Panc1 (cell line): ENCODE data around the gene CPA5. TPM values are rescaled to one million over a fixed set of nuclear protein-coding genes. Genes with fewer than 3 reads are reported as not detected.

Experiments used
- ATAC-seq: fragments of 200-7000 bp; cut with Tn5 transposase; 2 replicates; pipeline ENCODE4 v1.9.1; 2020; ENCODE audit warnings: mild to moderate bottlenecking, moderate library complexity
- BruUV-seq: library from RNA; stranded (reverse); fragments of 400-500 nt; replicated peaks from 2 replicates; lab custom pipeline; 2021; lab: Mats Ljungman, UMichigan
- CTCF ChIA-PET: fragments of 300-600 bp; sonication (Branson Sonifier 250); formaldehyde crosslinking; loops from one replicate; lab custom pipeline; 2022; ENCODE audit warnings: antibody characterized with exemption; lab: Charles Lee
- POLR2A ChIA-PET: fragments of 300-600 bp; sonication (Branson Sonifier 250); formaldehyde crosslinking; loops from one replicate; lab custom pipeline; 2022; ENCODE audit warnings: antibody characterized with exemption; lab: Charles Lee
- DNase-seq: peaks from one replicate; pipeline ENCODE4 v3.0.0-alpha.2; 2010; ENCODE audit warnings: low read depth, low spot score
- H3K27ac ChIP-seq: 2 replicates; pipeline ENCODE4 v1.5.1; 2011; ENCODE audit warnings: mild to moderate bottlenecking, low read length, inconsistent platforms
- H3K27me3 ChIP-seq: fragments of 200-500 bp; sonication (Bioruptor generic); 2 replicates; pipeline ENCODE4 v1.6.0; 2014; ENCODE audit warnings: low read length, inconsistent platforms; ENCODE audit not compliant: control insufficient read depth, insufficient read depth
- H3K36me3 ChIP-seq: fragments of 200-500 bp; sonication (Bioruptor generic); 2 replicates; pipeline ENCODE4 v1.5.1; 2014; ENCODE audit warnings: inconsistent platforms, mild to moderate bottlenecking, low read length, moderate library complexity; ENCODE audit not compliant: control insufficient read depth, insufficient read depth
- H3K4me1 ChIP-seq: 2 replicates; pipeline ENCODE4 v1.5.1; 2011; ENCODE audit warnings: inconsistent platforms, mild to moderate bottlenecking, low read length, moderate library complexity; ENCODE audit not compliant: control insufficient read depth, insufficient read depth
- H3K4me3 ChIP-seq, 2 experiments: 2 replicates each; pipeline ENCODE4 v1.5.1; 2011 to 2012; ENCODE audit warnings: low read depth in 2 of 2, low read length in 2 of 2, mild to moderate bottlenecking in 2 of 2, inconsistent platforms in 1 of 2, moderate library complexity in 1 of 2
- H3K9me3 ChIP-seq: fragments of 200-500 bp; sonication (Bioruptor generic); 2 replicates; pipeline ENCODE4 v1.5.1; 2014; ENCODE audit warnings: low read depth, mild to moderate bottlenecking, inconsistent platforms, low read length, moderate library complexity; ENCODE audit not compliant: control insufficient read depth, insufficient read depth
- POLR2AphosphoS5 ChIP-seq: IDR thresholded peaks from 2 replicates; pipeline ENCODE4 v1.6.1; 2012; ENCODE audit warnings: mild to moderate bottlenecking, low read depth, low read length, moderate library complexity
- REST ChIP-seq, 2 experiments: IDR thresholded peaks; 2 replicates each; pipeline ENCODE4 v1.6.1; 2011 to 2012; ENCODE audit warnings: low read depth in 2 of 2, control low read depth in 1 of 2, low read length in 1 of 2, mild to moderate bottlenecking in 1 of 2, moderate library complexity in 1 of 2; ENCODE audit not compliant: insufficient read depth in 1 of 2
- SIN3A ChIP-seq: IDR thresholded peaks from 2 replicates; pipeline ENCODE4 v1.6.1; 2012; ENCODE audit warnings: low read depth, mild to moderate bottlenecking, low read length, moderate library complexity, borderline replicate concordance; ENCODE audit not compliant: insufficient read depth
- TCF7L2 ChIP-seq: IDR thresholded peaks from 2 replicates; pipeline ENCODE4 v1.6.1; 2011; ENCODE audit warnings: mild to moderate bottlenecking, low read depth, low read length, inconsistent platforms
- in situ Hi-C: cut with HindIII; loops from 2 replicates; pipeline ENCODE4 v1.10.0; 2016; ENCODE audit warnings: low sequenced_read_pairs, low pct_unique_long_range_greater_than_20kb
- intact Hi-C: fragments of 100-400 bp; cut with micrococcal nuclease; formaldehyde crosslinking; loops from one replicate; pipeline ENCODE4 v1.10.0; 2022; ENCODE audit not compliant: unreplicated experiment
- total RNA-seq: library from RNA; stranded (reverse); gene quantifications from one replicate; pipeline ENCODE4 v1.2.1, GENCODE V29; 2021; ENCODE audit not compliant: unreplicated experiment
- TF ChIP-seq, protein P1 (sequence below): fragments of 450-650 bp; IDR thresholded peaks from 2 replicates; pipeline ENCODE4 v1.5.1; 2017; ENCODE audit warnings: mild to moderate bottlenecking

CPA5 gene
- total RNA-seq, 1 experiment from 2014 or later, result not detected

- TF ChIP-seq, protein P1, sequence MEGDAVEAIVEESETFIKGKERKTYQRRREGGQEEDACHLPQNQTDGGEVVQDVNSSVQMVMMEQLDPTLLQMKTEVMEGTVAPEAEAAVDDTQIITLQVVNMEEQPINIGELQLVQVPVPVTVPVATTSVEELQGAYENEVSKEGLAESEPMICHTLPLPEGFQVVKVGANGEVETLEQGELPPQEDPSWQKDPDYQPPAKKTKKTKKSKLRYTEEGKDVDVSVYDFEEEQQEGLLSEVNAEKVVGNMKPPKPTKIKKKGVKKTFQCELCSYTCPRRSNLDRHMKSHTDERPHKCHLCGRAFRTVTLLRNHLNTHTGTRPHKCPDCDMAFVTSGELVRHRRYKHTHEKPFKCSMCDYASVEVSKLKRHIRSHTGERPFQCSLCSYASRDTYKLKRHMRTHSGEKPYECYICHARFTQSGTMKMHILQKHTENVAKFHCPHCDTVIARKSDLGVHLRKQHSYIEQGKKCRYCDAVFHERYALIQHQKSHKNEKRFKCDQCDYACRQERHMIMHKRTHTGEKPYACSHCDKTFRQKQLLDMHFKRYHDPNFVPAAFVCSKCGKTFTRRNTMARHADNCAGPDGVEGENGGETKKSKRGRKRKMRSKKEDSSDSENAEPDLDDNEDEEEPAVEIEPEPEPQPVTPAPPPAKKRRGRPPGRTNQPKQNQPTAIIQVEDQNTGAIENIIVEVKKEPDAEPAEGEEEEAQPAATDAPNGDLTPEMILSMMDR, result no peak
- TF ChIP-seq SIN3A (no peak), REST (IDR thresholded peaks at IDR 0.05; ENCODE audit: insufficient read depth in 1 of 2, low read depth in 2 of 2, low read length in 1 of 2) (no peak), TCF7L2 (no peak), POLR2AphosphoS5 (no peak)
- H3K9me3 ChIP-seq, result peaks cover 5% of the 10 kb centered on the region; the same call in 1 of the 2 replicates
- ChIA-PET CTCF (no interaction called here), POLR2A (no interaction called here)
- no peaks in the 10 kb centered on the region for H3K27me3 ChIP-seq
- in situ Hi-C loops (no loop called here), intact Hi-C loops (no loop called here)
- H3K36me3 ChIP-seq, result no peaks in the 10 kb centered on the region
- ATAC-seq (no peak), DNase-seq (no peak)
- no peak overlapping the region for H3K27ac ChIP-seq
- H3K4me1 ChIP-seq, result peaks cover 11% of the 10 kb centered on the region
- BruUV-seq, result no TSS peak
- no peak overlapping the region for H3K4me3 ChIP-seq
These were observed 20.5 kb downstream of the CPA5 start for GRCh38 chr7:130365088-130365487.

GRCh38 chr7:130365511-130366441, 21.2 kb downstream of the CPA5 start:
- Histone ChIP-seq H3K27me3 (no peaks in the 10 kb centered on the region), H3K4me3 (no peak overlapping the region), H3K27ac (no peak overlapping the region), H3K36me3 (no peaks in the 10 kb centered on the region), H3K4me1 (peaks cover 11% of the 10 kb centered on the region), H3K9me3 (no peaks in the 10 kb centered on the region)
- 0 out of 2 replicates have a peak, but pooled peaks have one; percentile 32 for ATAC-seq
- intact Hi-C loops (no loop called here), in situ Hi-C loops (no loop called here)
- TF ChIP-seq, protein P1, result no peak
- no TSS peak for BruUV-seq
- no peak for DNase-seq
- ChIA-PET POLR2A (no interaction called here), CTCF (no interaction called here)
